ENCODE data around the gene ALKBH5. TPM values are rescaled to one million over a fixed set of nuclear protein-coding genes. Genes with fewer than 3 reads are reported as not detected.

ALKBH5 gene
- total RNA-seq, 1 experiment from 2014 or later = 97.8 TPM

- POLR2A ChIA-PET = no interaction called here
- H3K36me3 ChIP-seq (ENCODE audit: control insufficient read depth in 1 of 2, insufficient read depth in 2 of 2, low read length in 2 of 2) = no peaks in the 10 kb centered on the region
- H3K9me2 ChIP-seq (ENCODE audit: insufficient read depth) = no peaks in the 10 kb centered on the region
- no TSS peak for BruUV-seq (replicated peaks)
- DNase-seq (ENCODE audit: low read depth, low spot score) (no peak), ATAC-seq (no peak)
- no peak for TF ChIP-seq CEBPB (IDR thresholded peaks at IDR 0.05; ENCODE audit: low read depth)
- no peak for TF ChIP-seq SP1 (IDR thresholded peaks at IDR 0.05; ENCODE audit: low read depth)
- TF ChIP-seq SIN3A (IDR thresholded peaks at IDR 0.05; ENCODE audit: low read depth) = no peak
- no peak for TF ChIP-seq POLR2AphosphoS5 (IDR thresholded peaks at IDR 0.05; ENCODE audit: low read depth, low read length)
- TF ChIP-seq EZH2phosphoT487 (IDR thresholded peaks at IDR 0.05; ENCODE audit: borderline replicate concordance) = no peak
- no peak for TF ChIP-seq EZH2 (IDR thresholded peaks at IDR 0.05)
- TF ChIP-seq EGR1 (IDR thresholded peaks at IDR 0.05; ENCODE audit: low read depth) = no peak
- TF ChIP-seq RAD21 (IDR thresholded peaks at IDR 0.05; ENCODE audit: low read depth) = no peak
- H4K20me1 ChIP-seq (ENCODE audit: insufficient read depth) = no peaks in the 10 kb centered on the region
- CTCF ChIA-PET = no interaction called here
- H2AFZ ChIP-seq (ENCODE audit: low read depth, low read length, poor library complexity, severe bottlenecking) = no peak overlapping the region
- peaks cover 17% of the 10 kb centered on the region for H3K79me2 ChIP-seq (ENCODE audit: insufficient read depth, low read length)
- RAD21 ChIA-PET (ENCODE audit: low non-redundant PET in 1 of 2, low total read pairs in 2 of 2, uncharacterized antibody in 2 of 2, unreplicated experiment in 2 of 2) = no interaction called here
- H3K4me2 ChIP-seq (ENCODE audit: low read length) = no peak overlapping the region
- H3K4me3 ChIP-seq (replicated peaks in 1 of 2; ENCODE audit: low read depth in 1 of 2, low read length in 2 of 2) = no peak overlapping the region
- intact Hi-C loops (cut with micrococcal nuclease) = no loop called here
- no peak overlapping the region for H3K9ac ChIP-seq (ENCODE audit: low read length)
- no peaks in the 10 kb centered on the region for H3K27me3 ChIP-seq (ENCODE audit: insufficient read depth, low read length)
- no peaks in the 10 kb centered on the region for H3K9me3 ChIP-seq (ENCODE audit: control insufficient read depth in 1 of 2, insufficient read depth in 1 of 2, low read depth in 1 of 2, low read length in 2 of 2)
- peaks cover 8 to 15% of the 10 kb centered on the region in 2 experiments; a peak in 3 of 4 replicates for H3K4me1 ChIP-seq (ENCODE audit: control insufficient read depth in 1 of 2, insufficient read depth in 2 of 2, low read length in 2 of 2)
- no peak overlapping the region for H3K27ac ChIP-seq (ENCODE audit: low read depth, low read length)
Measured at GRCh38 chr17:18230288-18231141, 46.9 kb downstream of the ALKBH5 start.

- no peak overlapping the region for H3K4me3 ChIP-seq (replicated peaks in 1 of 2; ENCODE audit: low read depth in 1 of 2, low read length in 2 of 2)
- ChIA-PET POLR2A (no interaction called here), RAD21 (ENCODE audit: low non-redundant PET in 1 of 2, low total read pairs in 2 of 2, uncharacterized antibody in 2 of 2, unreplicated experiment in 2 of 2) (no interaction called here), CTCF (no interaction called here)
- H3K27me3 ChIP-seq (ENCODE audit: insufficient read depth, low read length) = no peaks in the 10 kb centered on the region
- H3K4me1 ChIP-seq (ENCODE audit: control insufficient read depth in 1 of 2, insufficient read depth in 2 of 2, low read length in 2 of 2) = peaks cover 8 to 19% of the 10 kb centered on the region in 2 experiments; a peak in 3 of 4 replicates
- no peaks in the 10 kb centered on the region for H3K9me3 ChIP-seq (ENCODE audit: control insufficient read depth in 1 of 2, insufficient read depth in 1 of 2, low read depth in 1 of 2, low read length in 2 of 2)
- H3K9ac ChIP-seq (ENCODE audit: low read length) = no peak overlapping the region
- ATAC-seq (no peak; the same call in 1 of the 2 replicates), DNase-seq (ENCODE audit: low read depth, low spot score) (no peak)
- no peak for TF ChIP-seq CEBPB (IDR thresholded peaks at IDR 0.05; ENCODE audit: low read depth)
- TF ChIP-seq CBX3 (IDR thresholded peaks at IDR 0.05; ENCODE audit: low read depth) = no peak
- TF ChIP-seq, protein P1, sequence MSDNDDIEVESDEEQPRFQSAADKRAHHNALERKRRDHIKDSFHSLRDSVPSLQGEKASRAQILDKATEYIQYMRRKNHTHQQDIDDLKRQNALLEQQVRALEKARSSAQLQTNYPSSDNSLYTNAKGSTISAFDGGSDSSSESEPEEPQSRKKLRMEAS (IDR thresholded peaks at IDR 0.05) = no peak
- no peak for TF ChIP-seq EZH2 (IDR thresholded peaks at IDR 0.05)
- TF ChIP-seq EGR1 (IDR thresholded peaks at IDR 0.05; ENCODE audit: low read depth) = no peak
- no peak for TF ChIP-seq EZH2phosphoT487 (IDR thresholded peaks at IDR 0.05; ENCODE audit: borderline replicate concordance)
- no peak for TF ChIP-seq TCF7L2 (IDR thresholded peaks at IDR 0.05; ENCODE audit: borderline replicate concordance, extremely low read depth, insufficient read depth, insufficient read length)
- TF ChIP-seq, protein P2, sequence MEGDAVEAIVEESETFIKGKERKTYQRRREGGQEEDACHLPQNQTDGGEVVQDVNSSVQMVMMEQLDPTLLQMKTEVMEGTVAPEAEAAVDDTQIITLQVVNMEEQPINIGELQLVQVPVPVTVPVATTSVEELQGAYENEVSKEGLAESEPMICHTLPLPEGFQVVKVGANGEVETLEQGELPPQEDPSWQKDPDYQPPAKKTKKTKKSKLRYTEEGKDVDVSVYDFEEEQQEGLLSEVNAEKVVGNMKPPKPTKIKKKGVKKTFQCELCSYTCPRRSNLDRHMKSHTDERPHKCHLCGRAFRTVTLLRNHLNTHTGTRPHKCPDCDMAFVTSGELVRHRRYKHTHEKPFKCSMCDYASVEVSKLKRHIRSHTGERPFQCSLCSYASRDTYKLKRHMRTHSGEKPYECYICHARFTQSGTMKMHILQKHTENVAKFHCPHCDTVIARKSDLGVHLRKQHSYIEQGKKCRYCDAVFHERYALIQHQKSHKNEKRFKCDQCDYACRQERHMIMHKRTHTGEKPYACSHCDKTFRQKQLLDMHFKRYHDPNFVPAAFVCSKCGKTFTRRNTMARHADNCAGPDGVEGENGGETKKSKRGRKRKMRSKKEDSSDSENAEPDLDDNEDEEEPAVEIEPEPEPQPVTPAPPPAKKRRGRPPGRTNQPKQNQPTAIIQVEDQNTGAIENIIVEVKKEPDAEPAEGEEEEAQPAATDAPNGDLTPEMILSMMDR (IDR thresholded peaks at IDR 0.05 in 2 of 3, conservative IDR thresholded peaks at IDR 0.05 in 1 of 3; ENCODE audit: borderline replicate concordance in 1 of 3, insufficient read depth in 1 of 3, low read depth in 2 of 3, low read length in 2 of 3) = no peak
- intact Hi-C loops (cut with micrococcal nuclease) = no loop called here
- H3K4me2 ChIP-seq (ENCODE audit: low read length) = no peak overlapping the region
- no peaks in the 10 kb centered on the region for H4K20me1 ChIP-seq (ENCODE audit: insufficient read depth)
- no peaks in the 10 kb centered on the region for H3K36me3 ChIP-seq (ENCODE audit: control insufficient read depth in 1 of 2, insufficient read depth in 2 of 2, low read length in 2 of 2)
- no peaks in the 10 kb centered on the region for H3K9me2 ChIP-seq (ENCODE audit: insufficient read depth)
- H2AFZ ChIP-seq (ENCODE audit: low read depth, low read length, poor library complexity, severe bottlenecking) = no peak overlapping the region
- H3K27ac ChIP-seq (ENCODE audit: low read depth, low read length) = no peak overlapping the region
- H3K79me2 ChIP-seq (ENCODE audit: insufficient read depth, low read length) = peaks cover 13% of the 10 kb centered on the region; the same call in 1 of the 2 replicates
- no TSS peak for BruUV-seq (replicated peaks)
Measured at GRCh38 chr17:18231164-18231563, 47.5 kb downstream of the ALKBH5 start.
